ENCODE results near the gene MYO1D. TPM values are rescaled to one million over a fixed set of nuclear protein-coding genes. Genes with fewer than 3 reads are reported as not detected.

MYO1D gene
- total and polyA plus RNA-seq, 12 donors: 13.6 to 103 (median 59.8) TPM

DNA sequence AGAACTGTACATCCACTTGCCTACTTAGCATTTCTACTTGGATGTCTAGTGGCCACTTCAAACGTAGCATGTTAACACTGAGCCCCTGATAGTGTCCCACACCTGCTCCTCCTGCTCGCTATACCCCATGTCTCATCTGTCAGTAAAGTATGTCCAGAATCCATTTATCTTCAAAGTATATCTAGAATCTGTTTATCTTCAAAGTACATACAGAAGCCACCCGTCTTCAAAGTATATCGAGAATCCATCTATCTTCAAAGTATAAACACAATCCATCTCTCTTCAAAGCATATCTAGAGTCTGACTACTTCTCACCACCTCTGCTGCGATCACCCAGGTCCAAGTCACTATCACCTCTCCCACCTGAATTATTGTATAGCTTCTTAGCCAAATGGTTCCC, 43.8 kb downstream of the MYO1D start:
- Histone ChIP-seq H3K4me1 (replicated peaks in 1 of 2) (peaks cover 0 to 17% of the 10 kb centered on the region in 2 donors), H3K27ac (no peak overlapping the region), H3K27me3 (no peaks in the 10 kb centered on the region), H3K9me3 (replicated peaks in 1 of 3) (no peaks in the 10 kb centered on the region), H3K4me3 (no peak overlapping the region), H3K36me3 (replicated peaks in 1 of 2) (no peaks in the 10 kb centered on the region)
- TF ChIP-seq POLR2A (IDR thresholded peaks at IDR 0.05): no peak
- TF ChIP-seq, protein P1, sequence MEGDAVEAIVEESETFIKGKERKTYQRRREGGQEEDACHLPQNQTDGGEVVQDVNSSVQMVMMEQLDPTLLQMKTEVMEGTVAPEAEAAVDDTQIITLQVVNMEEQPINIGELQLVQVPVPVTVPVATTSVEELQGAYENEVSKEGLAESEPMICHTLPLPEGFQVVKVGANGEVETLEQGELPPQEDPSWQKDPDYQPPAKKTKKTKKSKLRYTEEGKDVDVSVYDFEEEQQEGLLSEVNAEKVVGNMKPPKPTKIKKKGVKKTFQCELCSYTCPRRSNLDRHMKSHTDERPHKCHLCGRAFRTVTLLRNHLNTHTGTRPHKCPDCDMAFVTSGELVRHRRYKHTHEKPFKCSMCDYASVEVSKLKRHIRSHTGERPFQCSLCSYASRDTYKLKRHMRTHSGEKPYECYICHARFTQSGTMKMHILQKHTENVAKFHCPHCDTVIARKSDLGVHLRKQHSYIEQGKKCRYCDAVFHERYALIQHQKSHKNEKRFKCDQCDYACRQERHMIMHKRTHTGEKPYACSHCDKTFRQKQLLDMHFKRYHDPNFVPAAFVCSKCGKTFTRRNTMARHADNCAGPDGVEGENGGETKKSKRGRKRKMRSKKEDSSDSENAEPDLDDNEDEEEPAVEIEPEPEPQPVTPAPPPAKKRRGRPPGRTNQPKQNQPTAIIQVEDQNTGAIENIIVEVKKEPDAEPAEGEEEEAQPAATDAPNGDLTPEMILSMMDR (IDR thresholded peaks at IDR 0.05): no peak
- DNase-seq: no peak
- 85 to 92% (median 91%) methylated on average over 5 of the region's 5 CpGs for WGBS, 4 donors
- intact Hi-C loops (cut with DNase I): no loop called here

DNA sequence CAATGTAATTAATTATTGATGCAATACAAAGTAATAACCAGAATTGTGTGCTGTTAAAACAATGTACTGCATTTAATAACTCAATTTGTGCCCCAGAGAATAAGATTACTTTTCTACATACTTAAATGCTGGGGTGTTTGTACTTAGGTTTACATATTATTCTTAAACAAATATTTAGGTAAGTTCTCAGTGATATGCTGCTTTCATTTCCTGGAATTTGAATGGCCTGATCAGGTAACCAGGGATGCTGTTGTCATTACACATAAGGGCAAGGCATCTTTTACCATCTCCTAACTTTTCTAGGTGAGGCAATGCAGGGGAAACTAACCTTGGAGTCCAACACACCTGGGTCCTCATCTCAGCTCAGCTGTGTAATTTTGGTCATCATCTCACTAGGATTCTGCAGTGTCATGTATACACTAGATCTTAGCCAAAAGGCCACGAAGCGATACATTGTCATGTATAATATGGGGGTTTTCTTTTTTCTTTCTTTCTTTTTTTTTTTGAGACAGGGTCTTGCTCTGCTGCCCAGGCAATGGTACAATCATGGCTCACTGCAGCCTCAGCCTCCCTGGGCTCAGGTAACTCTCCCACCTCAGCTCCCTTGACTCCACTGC, 45.2 kb downstream of the MYO1D start:
- WGBS, 4 donors: 86 to 100% (median 95%) methylated on average over 2 of the region's 2 CpGs
- no peaks in the 10 kb centered on the region for H3K27me3 ChIP-seq
- peaks cover 5 to 26% of the 10 kb centered on the region in 2 donors for H3K4me1 ChIP-seq (replicated peaks in 1 of 2)
- no peak for DNase-seq
- H3K4me3 ChIP-seq: no peak overlapping the region
- H3K9me3 ChIP-seq (replicated peaks in 1 of 3): no peaks in the 10 kb centered on the region
- TF ChIP-seq, protein P1 (IDR thresholded peaks at IDR 0.05): no peak
- no peak for TF ChIP-seq POLR2A (IDR thresholded peaks at IDR 0.05)
- H3K27ac ChIP-seq: no peak overlapping the region
- intact Hi-C loops (cut with DNase I): no loop called here
- H3K36me3 ChIP-seq (replicated peaks in 1 of 2): no peaks in the 10 kb centered on the region

DNA sequence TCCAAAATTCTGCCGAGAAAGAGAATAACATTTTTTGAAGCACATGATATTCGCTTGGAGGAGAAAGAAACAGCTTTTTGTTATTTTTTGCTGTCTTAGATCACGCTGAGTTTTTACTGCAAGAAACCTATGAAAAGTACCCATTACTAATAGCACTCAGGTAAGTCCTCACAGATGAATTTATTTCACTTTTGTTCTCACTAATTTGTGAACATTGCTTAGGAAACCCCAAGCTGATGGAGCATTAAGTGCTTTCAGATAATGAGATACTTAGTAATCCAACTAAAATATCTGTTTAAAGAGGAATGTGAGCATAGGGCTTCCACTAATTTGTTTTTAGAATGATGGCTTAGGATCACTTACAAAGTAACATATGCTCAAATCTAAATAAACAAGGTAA, 45.7 kb downstream of the MYO1D start:
- DNase-seq: no peak
- no peaks in the 10 kb centered on the region for H3K27me3 ChIP-seq
- H3K9me3 ChIP-seq (replicated peaks in 1 of 3): no peaks in the 10 kb centered on the region
- H3K27ac ChIP-seq: no peak overlapping the region
- intact Hi-C loops (cut with DNase I): no loop called here
- WGBS, 4 donors: 86 to 90% (median 89%) methylated on average over 3 of the region's 3 CpGs
- H3K4me1 ChIP-seq (replicated peaks in 1 of 2): peaks cover 5 to 26% of the 10 kb centered on the region in 2 donors
- H3K4me3 ChIP-seq: no peak overlapping the region
- TF ChIP-seq, protein P1 (IDR thresholded peaks at IDR 0.05): no peak
- no peak for TF ChIP-seq POLR2A (IDR thresholded peaks at IDR 0.05)
- H3K36me3 ChIP-seq (replicated peaks in 1 of 2): no peaks in the 10 kb centered on the region

DNA sequence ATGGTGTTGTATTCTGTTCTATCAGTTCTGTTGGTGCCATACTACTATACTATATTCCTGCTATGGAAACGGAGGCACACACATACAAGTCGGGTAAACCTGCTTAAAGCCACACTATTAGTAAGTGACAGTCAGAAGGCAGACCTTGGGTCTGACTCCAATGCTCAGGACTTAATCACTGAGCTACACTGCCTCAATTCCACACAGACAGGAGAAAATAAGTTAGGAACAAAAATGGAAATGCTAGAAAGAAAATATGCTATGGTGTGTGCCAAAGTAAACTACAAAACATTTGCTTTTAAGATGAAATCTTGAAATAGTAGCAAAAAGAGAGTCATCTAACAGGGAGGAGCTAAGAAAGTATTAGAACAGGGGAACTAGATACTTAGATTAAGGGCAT, 48.1 kb downstream of the MYO1D start:
- intact Hi-C loops (cut with DNase I): no loop called here
- H3K4me1 ChIP-seq (replicated peaks in 1 of 2): peaks cover 5 to 26% of the 10 kb centered on the region in 2 donors
- 59 to 68% (median 63%) methylated on average over 2 of the region's 2 CpGs for WGBS, 4 donors

More for the DNA sequence above, 48.1 kb downstream of the MYO1D start:
- H3K4me3 ChIP-seq: no peak overlapping the region
- no peak for DNase-seq
- no peaks in the 10 kb centered on the region for H3K9me3 ChIP-seq (replicated peaks in 1 of 3)
- H3K36me3 ChIP-seq (replicated peaks in 1 of 2): no peaks in the 10 kb centered on the region
- no peak for TF ChIP-seq POLR2A (IDR thresholded peaks at IDR 0.05)
- TF ChIP-seq, protein P1 (IDR thresholded peaks at IDR 0.05): no peak
- H3K27ac ChIP-seq: peak overlapping the region in 2 of 5 donors; percentile 58 to 71
- H3K27me3 ChIP-seq: no peaks in the 10 kb centered on the region

All from adrenal gland (tissue), 12 donors.